SK-N-SH (cell line): ENCODE measurements around the gene ELAVL4. TPM values are rescaled to one million over a fixed set of nuclear protein-coding genes. Genes with fewer than 3 reads are reported as not detected.

ENCODE experiments used
- CTCF ChIA-PET: fragments of 300-600, 350-600 bp; formaldehyde crosslinking; extraction: SDS; loops from one replicate; lab custom pipeline; 2021; lab: Yijun Ruan, JAX
- POLR2A ChIA-PET: fragments of 350-600 bp; sonication (Branson Sonifier 250); formaldehyde crosslinking; extraction: SDS; loops from one replicate; lab custom pipeline; 2020; ENCODE audit warnings: antibody characterized with exemption, inconsistent platforms; lab: Yijun Ruan, JAX
- DNase-seq: peaks from one replicate; pipeline ENCODE4 v3.0.0; 2012
- H2AFZ ChIP-seq: fragments of 200-600 bp; sonication (generic); 2 replicates; pipeline ENCODE4 v1.8.1; 2016; ENCODE audit warnings: antibody characterized with exemption, mild to moderate bottlenecking, low read depth
- H3F3A ChIP-seq: fragments of 200-600 bp; sonication (generic); replicated peaks from 2 replicates; pipeline ENCODE3; 2016; ENCODE audit warnings: antibody characterized with exemption, mild to moderate bottlenecking; ENCODE audit not compliant: insufficient read depth
- H3K27ac ChIP-seq, 2 experiments: fragments of 200-500 bp in 1 of 2; fragments of 200-600 bp in 1 of 2; sonication (Bioruptor generic) in 1 of 2; sonication (generic), shearing (Covaris generic) in 1 of 2; 2 replicates each; pipeline versions ENCODE4 v1.5.1 to v1.6.1; 2014 to 2016; ENCODE audit warnings: low read depth in 2 of 2, inconsistent platforms in 1 of 2, low read length in 1 of 2, mild to moderate bottlenecking in 1 of 2, mixed read lengths in 1 of 2
- H3K27me3 ChIP-seq: fragments of 200-600 bp; sonication (generic), shearing (Covaris generic); 2 replicates; pipeline ENCODE4 v1.6.1; 2016; ENCODE audit warnings: mixed run types; ENCODE audit not compliant: insufficient read depth
- H3K36me3 ChIP-seq, 2 experiments: fragments of 200-500 bp in 1 of 2; fragments of 200-600 bp in 1 of 2; sonication (Bioruptor generic) in 1 of 2; sonication (generic) in 1 of 2; replicated peaks in 1 of 2; 2 replicates each; pipeline versions ENCODE3 to v1.5.1; 2014 to 2016; ENCODE audit warnings: low read length in 1 of 2, mild to moderate bottlenecking in 1 of 2; ENCODE audit not compliant: insufficient read depth in 2 of 2, control insufficient read depth in 1 of 2
- H3K4me1 ChIP-seq, 2 experiments: fragments of 200-500 bp in 1 of 2; fragments of 200-600 bp in 1 of 2; sonication (Bioruptor generic) in 1 of 2; sonication (generic), shearing (Covaris generic) in 1 of 2; 2 replicates each; pipeline versions ENCODE4 v1.5.1 to v1.6.1; 2014 to 2016; ENCODE audit warnings: low read depth in 1 of 2, low read length in 1 of 2, mixed run types in 1 of 2; ENCODE audit not compliant: insufficient read depth in 2 of 2, control insufficient read depth in 1 of 2
- H3K4me2 ChIP-seq: fragments of 200-600 bp; sonication (generic), shearing (Covaris generic); 2 replicates; pipeline ENCODE4 v1.6.1; 2017; ENCODE audit warnings: mixed run types
- H3K4me3 ChIP-seq, 2 experiments: fragments of 200-500 bp in 1 of 2; fragments of 200-600 bp in 1 of 2; sonication (Bioruptor generic) in 1 of 2; sonication (generic), shearing (Covaris generic) in 1 of 2; 2 replicates each; pipeline versions ENCODE4 v1.5.1 to v1.8.1; 2014 to 2016; ENCODE audit warnings: low read depth in 2 of 2, inconsistent platforms in 1 of 2, low read length in 1 of 2, mild to moderate bottlenecking in 1 of 2, mixed read lengths in 1 of 2, moderate library complexity in 1 of 2
- H3K79me2 ChIP-seq: fragments of 200-600 bp; sonication (generic); 2 replicates; pipeline ENCODE4 v1.8.1; 2017; ENCODE audit warnings: mild to moderate bottlenecking; ENCODE audit not compliant: insufficient read depth
- H3K9ac ChIP-seq: fragments of 200-600 bp; sonication (generic); 2 replicates; pipeline ENCODE4 v1.6.1; 2017; ENCODE audit warnings: mixed run types
- H3K9me2 ChIP-seq: fragments of 200-600 bp; sonication (generic); 2 replicates; pipeline ENCODE4 v1.6.1; 2017; ENCODE audit warnings: mixed run types
- H3K9me3 ChIP-seq: fragments of 200-600 bp; sonication (generic); 2 replicates; pipeline ENCODE4 v1.6.1; 2017; ENCODE audit warnings: mixed run types, mild to moderate bottlenecking, moderate library complexity
- H4K20me1 ChIP-seq: fragments of 200-600 bp; sonication (generic); 2 replicates; pipeline ENCODE4 v1.6.1; 2017; ENCODE audit warnings: mild to moderate bottlenecking, mixed run types; ENCODE audit not compliant: insufficient read depth
- FOXJ3 ChIP-seq: sonication (generic); formaldehyde crosslinking; IDR thresholded peaks from 2 replicates; pipeline ENCODE4 v1.5.1; 2020; ENCODE audit warnings: mild to moderate bottlenecking, missing genetic modification reagents
- JUND ChIP-seq: IDR thresholded peaks from 2 replicates; pipeline ENCODE4 v1.4.0; 2012
- MXI1 ChIP-seq: IDR thresholded peaks from 2 replicates; pipeline ENCODE4 v1.6.1; 2012; ENCODE audit warnings: mild to moderate bottlenecking, low read depth, low read length, improper control_type of control experiment
- NFIC ChIP-seq: IDR thresholded peaks from 2 replicates; pipeline ENCODE4 v1.4.0; 2012; ENCODE audit warnings: borderline replicate concordance
- NRF1 ChIP-seq: IDR thresholded peaks from 2 replicates; pipeline ENCODE4 v1.6.1; 2012; ENCODE audit warnings: low read depth, mild to moderate bottlenecking, low read length
- POLR2AphosphoS5 ChIP-seq: IDR thresholded peaks from 2 replicates; pipeline ENCODE4 v1.6.1; 2012; ENCODE audit warnings: low read depth, low read length
- TAF1 ChIP-seq: IDR thresholded peaks from 2 replicates; pipeline ENCODE4 v1.6.1; 2012; ENCODE audit warnings: low read depth, mild to moderate bottlenecking, low read length, moderate library complexity, borderline replicate concordance
- TEAD4 ChIP-seq: IDR thresholded peaks from 2 replicates; pipeline ENCODE4 v1.4.0; 2012; ENCODE audit warnings: mild to moderate bottlenecking, borderline replicate concordance; ENCODE audit not compliant: insufficient read depth
- WGBS: methylation state at CpG from one replicate; pipeline ENCODE4 v1.1.6; 2017; ENCODE audit warnings: low lambda C conversion rate; 5-methylcytosine and 5-hydroxymethylcytosine counted together
- polyA plus RNA-seq, 3 experiments: library from polyadenylated mRNA; depleted of rRNA; stranded (reverse); fragments of >200 nt; gene quantifications; 2 replicates each; pipeline ENCODE4 v1.2.3, GENCODE V29; 2012
- TF ChIP-seq, protein P1 (sequence below): IDR thresholded peaks from 2 replicates; pipeline ENCODE4 v1.6.1; 2012; ENCODE audit warnings: mild to moderate bottlenecking, low read depth, low read length, moderate library complexity
- TF ChIP-seq, protein P2 (sequence below): IDR thresholded peaks from 2 replicates; pipeline ENCODE4 v1.4.0; 2012; ENCODE audit warnings: low read depth

ELAVL4 gene
- polyA plus RNA-seq, 1 of the 3 experiments (the other 2 are of a cell fraction) = 2.7 TPM

- TF ChIP-seq, protein P1, sequence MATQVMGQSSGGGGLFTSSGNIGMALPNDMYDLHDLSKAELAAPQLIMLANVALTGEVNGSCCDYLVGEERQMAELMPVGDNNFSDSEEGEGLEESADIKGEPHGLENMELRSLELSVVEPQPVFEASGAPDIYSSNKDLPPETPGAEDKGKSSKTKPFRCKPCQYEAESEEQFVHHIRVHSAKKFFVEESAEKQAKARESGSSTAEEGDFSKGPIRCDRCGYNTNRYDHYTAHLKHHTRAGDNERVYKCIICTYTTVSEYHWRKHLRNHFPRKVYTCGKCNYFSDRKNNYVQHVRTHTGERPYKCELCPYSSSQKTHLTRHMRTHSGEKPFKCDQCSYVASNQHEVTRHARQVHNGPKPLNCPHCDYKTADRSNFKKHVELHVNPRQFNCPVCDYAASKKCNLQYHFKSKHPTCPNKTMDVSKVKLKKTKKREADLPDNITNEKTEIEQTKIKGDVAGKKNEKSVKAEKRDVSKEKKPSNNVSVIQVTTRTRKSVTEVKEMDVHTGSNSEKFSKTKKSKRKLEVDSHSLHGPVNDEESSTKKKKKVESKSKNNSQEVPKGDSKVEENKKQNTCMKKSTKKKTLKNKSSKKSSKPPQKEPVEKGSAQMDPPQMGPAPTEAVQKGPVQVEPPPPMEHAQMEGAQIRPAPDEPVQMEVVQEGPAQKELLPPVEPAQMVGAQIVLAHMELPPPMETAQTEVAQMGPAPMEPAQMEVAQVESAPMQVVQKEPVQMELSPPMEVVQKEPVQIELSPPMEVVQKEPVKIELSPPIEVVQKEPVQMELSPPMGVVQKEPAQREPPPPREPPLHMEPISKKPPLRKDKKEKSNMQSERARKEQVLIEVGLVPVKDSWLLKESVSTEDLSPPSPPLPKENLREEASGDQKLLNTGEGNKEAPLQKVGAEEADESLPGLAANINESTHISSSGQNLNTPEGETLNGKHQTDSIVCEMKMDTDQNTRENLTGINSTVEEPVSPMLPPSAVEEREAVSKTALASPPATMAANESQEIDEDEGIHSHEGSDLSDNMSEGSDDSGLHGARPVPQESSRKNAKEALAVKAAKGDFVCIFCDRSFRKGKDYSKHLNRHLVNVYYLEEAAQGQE = no peak
- TF ChIP-seq JUND = no peak
These were observed 48.4 kb upstream of the ELAVL4 start (continued) for GRCh38 chr1:50060279-50060678.

GRCh38 chr1:50066806-50067205 is 41.9 kb upstream of the ELAVL4 start:
- POLR2A ChIA-PET = no interaction called here
- WGBS = 60% methylated on average over 1 of the region's 1 CpG

More at GRCh38 chr1:50066806-50067205, 41.9 kb upstream of the ELAVL4 start:
- Histone ChIP-seq H3K9me3 (no peaks in the 10 kb centered on the region), H3F3A (no peaks in the 10 kb centered on the region), H3K79me2 (no peaks in the 10 kb centered on the region), H3K36me3 (no peaks in the 10 kb centered on the region), H2AFZ (no peak overlapping the region), H3K9ac (no peak overlapping the region), H3K4me1 (no peaks in the 10 kb centered on the region; a peak in 1 of 4 replicates), H3K4me2 (no peak overlapping the region), H4K20me1 (no peaks in the 10 kb centered on the region), H3K9me2 (no peaks in the 10 kb centered on the region), H3K4me3 (no peak overlapping the region), H3K27me3 (no peaks in the 10 kb centered on the region), H3K27ac (no peak overlapping the region)
- CTCF ChIA-PET = interaction anchor here (0.6 to 1.5 kb wide), 6 partner anchors 9 to 278 kb away, joined by 3 to 6 read pairs (median 4); no protein-coding TSS in a partner anchor
- no peak for DNase-seq
- no peak for TF ChIP-seq NFIC
- no peak for TF ChIP-seq POLR2AphosphoS5
- TF ChIP-seq MXI1 = no peak
- TF ChIP-seq, protein P1 = no peak
- no peak for TF ChIP-seq FOXJ3 (CRISPR knock-in tag)
- TF ChIP-seq, protein P2, sequence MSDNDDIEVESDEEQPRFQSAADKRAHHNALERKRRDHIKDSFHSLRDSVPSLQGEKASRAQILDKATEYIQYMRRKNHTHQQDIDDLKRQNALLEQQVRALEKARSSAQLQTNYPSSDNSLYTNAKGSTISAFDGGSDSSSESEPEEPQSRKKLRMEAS = no peak
- no peak for TF ChIP-seq TAF1
- no peak for TF ChIP-seq TEAD4
- no peak for TF ChIP-seq NRF1
